Panc1 (cell line): Measurements from ENCODE around the gene APMAP.

Experiments used
- CTCF ChIP-seq: fragments of 450-650 bp; IDR thresholded peaks from 2 replicates; pipeline ENCODE4 v1.5.1; 2017; ENCODE audit warnings: mild to moderate bottlenecking
- POLR2AphosphoS5 ChIP-seq: IDR thresholded peaks from 2 replicates; pipeline ENCODE4 v1.6.1; 2012; ENCODE audit warnings: mild to moderate bottlenecking, low read depth, low read length, moderate library complexity
- REST ChIP-seq, 2 experiments: IDR thresholded peaks; 2 replicates each; pipeline ENCODE4 v1.6.1; 2011 to 2012; ENCODE audit warnings: low read depth in 2 of 2, control low read depth in 1 of 2, low read length in 1 of 2, mild to moderate bottlenecking in 1 of 2, moderate library complexity in 1 of 2; ENCODE audit not compliant: insufficient read depth in 1 of 2
- SIN3A ChIP-seq: IDR thresholded peaks from 2 replicates; pipeline ENCODE4 v1.6.1; 2012; ENCODE audit warnings: low read depth, mild to moderate bottlenecking, low read length, moderate library complexity, borderline replicate concordance; ENCODE audit not compliant: insufficient read depth
- TCF7L2 ChIP-seq: IDR thresholded peaks from 2 replicates; pipeline ENCODE4 v1.6.1; 2011; ENCODE audit warnings: mild to moderate bottlenecking, low read depth, low read length, inconsistent platforms

- no peak for TF ChIP-seq CTCF
- no peak for TF ChIP-seq SIN3A
- no peak for TF ChIP-seq REST (IDR thresholded peaks at IDR 0.05; ENCODE audit: insufficient read depth in 1 of 2, low read depth in 2 of 2, low read length in 1 of 2)
- TF ChIP-seq POLR2AphosphoS5 = no peak
- no peak for TF ChIP-seq TCF7L2
Observed at GRCh38 chr20:25011831-25012241, 19.3 kb upstream of the APMAP start.
